SH-SY5Y (cell line): ENCODE data around the gene KL.

ENCODE experiments used
- GATA2 ChIP-seq: IDR thresholded peaks from 2 replicates; pipeline ENCODE4 v1.6.1; 2011; ENCODE audit warnings: mild to moderate bottlenecking, low read depth, low read length
- GATA3 ChIP-seq: IDR thresholded peaks from 2 replicates; pipeline ENCODE4 v1.6.1; 2011; ENCODE audit warnings: low read depth, mild to moderate bottlenecking, low read length, moderate library complexity

KL gene

DNA sequence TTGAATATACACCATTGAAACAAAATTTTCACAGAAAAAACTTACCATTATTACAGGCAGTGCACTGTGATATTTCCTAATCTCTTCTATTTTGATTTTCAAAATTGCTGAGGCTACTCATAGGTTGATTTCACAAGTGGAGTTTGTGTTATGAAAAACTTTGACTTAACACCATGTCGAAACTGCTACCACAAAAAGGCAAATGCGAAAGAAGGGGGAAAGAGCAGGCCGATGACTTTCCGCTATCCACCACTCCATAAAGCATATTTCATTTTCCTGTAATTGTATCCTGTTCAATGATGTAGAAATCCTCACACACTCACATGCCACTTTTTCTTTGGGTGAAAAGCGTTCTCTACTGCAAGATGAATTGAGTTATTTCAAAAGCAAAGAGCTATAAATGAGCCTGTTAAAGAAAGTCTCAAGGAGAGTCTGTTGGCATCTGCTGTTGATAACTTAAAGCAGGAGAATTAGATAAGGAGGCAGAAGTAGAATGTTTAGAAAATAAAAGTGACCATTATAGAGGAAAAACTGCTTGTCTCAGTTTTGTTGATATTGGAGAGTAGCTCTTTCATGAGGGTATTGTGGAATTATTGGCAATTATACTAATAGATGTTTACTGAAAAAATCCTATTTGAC is 18.8 kb downstream of the KL start:
- no peak for TF ChIP-seq GATA3
- no peak for TF ChIP-seq GATA2

- TF ChIP-seq GATA2 (no peak), GATA3 (no peak)
Observed at GRCh38 chr13:33037673-33038072, 21.4 kb downstream of the KL start.

- TF ChIP-seq GATA2 (no peak), GATA3 (no peak)
Observed at GRCh38 chr13:33040090-33040489, 23.9 kb downstream of the KL start.

DNA sequence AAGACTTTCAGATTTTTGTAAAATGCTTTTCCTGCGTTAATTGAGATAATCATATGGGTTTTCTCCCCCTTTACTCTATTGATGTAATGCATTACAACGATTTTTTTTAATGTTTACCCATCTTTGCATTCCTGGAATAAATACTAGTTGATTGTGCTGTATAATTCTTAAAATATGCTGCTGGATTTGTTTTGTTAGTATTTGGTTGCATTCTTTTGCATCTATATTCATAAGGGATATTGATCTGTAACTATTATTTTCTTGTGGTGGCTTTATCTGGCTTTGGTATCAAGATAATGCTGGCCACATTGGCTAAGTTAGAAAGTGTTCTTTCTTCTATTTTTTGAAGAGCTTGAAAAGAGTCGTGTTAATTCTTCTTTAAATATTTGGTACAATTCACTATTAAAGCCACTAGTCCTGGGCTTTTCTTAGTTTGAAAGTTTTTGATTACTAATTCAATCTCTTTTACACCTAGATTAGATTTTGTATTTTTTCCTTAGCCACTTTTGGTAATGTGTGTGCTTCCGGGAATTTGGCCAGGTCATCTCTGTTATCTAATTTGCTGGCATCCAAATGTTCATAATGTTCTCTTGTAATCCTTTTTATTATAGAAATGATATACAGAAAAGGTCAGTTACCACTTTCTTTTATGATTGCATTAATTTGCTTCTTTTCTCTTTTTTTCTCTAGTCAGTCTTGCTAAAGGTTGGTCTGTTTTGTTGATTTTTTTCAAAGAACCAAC is 29.8 kb downstream of the KL start:
- no peak for TF ChIP-seq GATA2
- TF ChIP-seq GATA3 = no peak

GRCh38 chr13:33050161-33050560 is 33.9 kb downstream of the KL start:
- TF ChIP-seq GATA3 (no peak), GATA2 (no peak)

- no peak for TF ChIP-seq GATA2
- TF ChIP-seq GATA3 = no peak
Observed at GRCh38 chr13:33051632-33052031, 35.4 kb downstream of the KL start.

DNA sequence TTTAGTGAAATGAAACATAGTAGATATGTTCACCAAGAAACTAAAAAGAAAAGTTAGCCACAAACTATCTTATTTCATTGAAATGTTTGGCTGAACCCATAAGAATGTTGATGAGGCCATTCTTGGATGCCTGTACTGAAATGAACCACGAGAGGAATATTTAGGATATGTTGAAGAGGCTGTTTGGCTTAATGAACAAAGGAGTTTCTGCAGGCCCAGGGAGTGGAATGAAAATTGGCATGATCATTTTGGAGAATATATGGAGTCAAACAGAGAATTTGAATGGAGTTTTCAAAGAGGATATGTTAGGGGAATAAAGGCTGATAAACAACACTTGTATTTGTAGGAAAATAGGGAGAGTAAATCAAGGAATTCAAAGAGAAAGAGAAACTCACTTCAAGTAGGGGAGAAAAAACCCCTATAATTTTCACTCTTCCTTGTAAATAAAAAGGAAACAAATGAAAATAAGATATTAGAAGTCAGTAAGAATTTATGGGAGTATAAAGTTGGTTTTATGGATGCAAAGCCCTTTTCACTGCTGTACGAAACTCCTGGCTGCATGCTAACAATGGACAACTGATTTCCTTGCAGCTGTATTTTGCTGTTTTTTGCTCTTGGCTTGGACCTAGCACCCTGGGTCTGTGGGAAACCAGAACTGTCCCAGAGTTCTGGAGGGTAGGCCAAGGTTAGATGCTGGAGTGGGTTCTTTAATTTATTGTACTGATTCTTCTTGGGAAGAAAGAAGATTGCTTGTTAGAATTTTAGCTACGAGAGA is 36.5 kb downstream of the KL start:
- TF ChIP-seq GATA3 (no peak), GATA2 (no peak)

DNA sequence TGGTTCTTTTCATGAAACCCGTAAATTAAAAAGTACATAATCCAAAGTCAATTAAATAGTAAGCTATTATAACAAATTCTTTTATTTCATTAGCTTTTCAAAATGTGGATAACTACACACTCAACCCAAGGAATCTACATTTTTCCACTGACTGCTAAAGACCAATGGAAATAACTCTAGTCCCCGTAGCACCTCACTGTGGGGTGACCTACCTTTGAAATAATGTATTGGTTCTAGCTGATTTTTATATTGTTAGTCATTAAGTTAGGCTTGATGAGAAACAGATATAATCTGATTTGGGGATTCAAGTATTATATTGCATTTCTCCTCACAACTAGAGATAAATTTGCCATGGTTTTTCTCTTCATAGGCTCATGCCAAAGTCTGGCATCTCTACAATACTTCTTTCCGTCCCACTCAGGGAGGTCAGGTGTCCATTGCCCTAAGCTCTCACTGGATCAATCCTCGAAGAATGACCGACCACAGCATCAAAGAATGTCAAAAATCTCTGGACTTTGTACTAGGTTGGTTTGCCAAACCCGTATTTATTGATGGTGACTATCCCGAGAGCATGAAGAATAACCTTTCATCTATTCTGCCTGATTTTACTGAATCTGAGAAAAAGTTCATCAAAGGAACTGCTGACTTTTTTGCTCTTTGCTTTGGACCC is 37.3 kb downstream of the KL start:
- no peak for TF ChIP-seq GATA3
- no peak for TF ChIP-seq GATA2

- TF ChIP-seq GATA3 = no peak
- TF ChIP-seq GATA2 = no peak
Observed at GRCh38 chr13:33057019-33057780, 41.0 kb downstream of the KL start.

DNA sequence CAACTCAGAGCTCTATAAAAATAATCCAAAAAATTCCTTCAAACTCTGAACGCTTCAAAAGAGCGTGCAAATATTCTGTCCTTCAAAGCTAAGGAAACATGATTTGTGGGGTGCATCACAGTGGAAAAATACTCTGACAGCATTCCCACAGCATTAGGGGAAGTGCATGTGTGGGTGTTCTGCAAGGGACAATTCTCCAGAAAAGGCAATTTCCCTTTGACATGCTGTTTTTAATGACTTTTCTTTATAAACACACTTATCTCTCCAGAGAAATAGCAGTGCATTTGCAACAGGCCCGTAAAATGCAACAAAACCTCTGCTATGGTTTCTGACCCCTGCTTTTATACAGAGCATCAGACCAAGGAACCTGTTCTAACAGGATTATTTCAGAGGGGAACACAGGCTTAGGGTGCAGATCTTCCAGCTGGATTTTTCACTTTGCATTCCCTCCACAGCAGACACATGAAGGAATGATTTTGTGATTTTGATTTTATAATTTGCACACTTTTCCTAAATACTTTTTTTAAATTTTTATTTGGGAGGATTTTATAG is 42.6 kb downstream of the KL start:
- no peak for TF ChIP-seq GATA3

- TF ChIP-seq GATA3 (no peak), GATA2 (no peak)
Observed at GRCh38 chr13:33060815-33061214, 44.6 kb downstream of the KL start.

- no peak for TF ChIP-seq GATA2
- TF ChIP-seq GATA3 = no peak
Observed at GRCh38 chr13:33066329-33066728, 50.1 kb downstream of the KL start.

GRCh38 chr13:33069365-33069764 is 53.1 kb downstream of the KL start:
- TF ChIP-seq GATA2 = no peak
- TF ChIP-seq GATA3 = no peak

DNA sequence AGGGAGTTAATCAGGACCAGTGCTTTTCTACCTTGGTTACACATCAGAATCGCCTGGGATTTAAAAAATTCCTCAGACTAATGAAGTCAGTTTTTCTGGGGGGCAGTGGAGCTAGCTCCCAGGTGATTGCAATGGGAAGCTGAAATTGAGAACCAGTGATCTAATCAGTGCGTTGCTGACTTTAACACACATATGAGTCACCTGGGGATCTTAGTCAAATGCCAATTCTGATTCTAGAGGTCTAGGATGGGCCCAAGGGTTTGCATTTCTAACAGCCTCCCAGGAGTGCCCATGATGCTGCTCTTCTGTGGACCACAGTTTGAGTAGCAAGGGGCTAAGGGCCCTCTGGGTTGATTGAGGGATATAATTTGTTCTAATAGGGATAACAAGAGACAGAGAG is 54.5 kb downstream of the KL start:
- TF ChIP-seq GATA3 (no peak), GATA2 (no peak)
